HG03565 (cell line): ENCODE data around the gene ZG16.
"Not testable (repeated sequence)": the region's sequence is repeated elsewhere in the genome, so short reads cannot be mapped to it uniquely, and the experiment has no call there.

Experiments
- ATAC-seq: cut with Tn5 transposase; IDR thresholded peaks from one replicate; pipeline ENCODE4 v1.9.1; 2021; ENCODE audit warnings: mild to moderate bottlenecking, moderate library complexity; ENCODE audit not compliant: unreplicated experiment

ZG16 gene

DNA sequence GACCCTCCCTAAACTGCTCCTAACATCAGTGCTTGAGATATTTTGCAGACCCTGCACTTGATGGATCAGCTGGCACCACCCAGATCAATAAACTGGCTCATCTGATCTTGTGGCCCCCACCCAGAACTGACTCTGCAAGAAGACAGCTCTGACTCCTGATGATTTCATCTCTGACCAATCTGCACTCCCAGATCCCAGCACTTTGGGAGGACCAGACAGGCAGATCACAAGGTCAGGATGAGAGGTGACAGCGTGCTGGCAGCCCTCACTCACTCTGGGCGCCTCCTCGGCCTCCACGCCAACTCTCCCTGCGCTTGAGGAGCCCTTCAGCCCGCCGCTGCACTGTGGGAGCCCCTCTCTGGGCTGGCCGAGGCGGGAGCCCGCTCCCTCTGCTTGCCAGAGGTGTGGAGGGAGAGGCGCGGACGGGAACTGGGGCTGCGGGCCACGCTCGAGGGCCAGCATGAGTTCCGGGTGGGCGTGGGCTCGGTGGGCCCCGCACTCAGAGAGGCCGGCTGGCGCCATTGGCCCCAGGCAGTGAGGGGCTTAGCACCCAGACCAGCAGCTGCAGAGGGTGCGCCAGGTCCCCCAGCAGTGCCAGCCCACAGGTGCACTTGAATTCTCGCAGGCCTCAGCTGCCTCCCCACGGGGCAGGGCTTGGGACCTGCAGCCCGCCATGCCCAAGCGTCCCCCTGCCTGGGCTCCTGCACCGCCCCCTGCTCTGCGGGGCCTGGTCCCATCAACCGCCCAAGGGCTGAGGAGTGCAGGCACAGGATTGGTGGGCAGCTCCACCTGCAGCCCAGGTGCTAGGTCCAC, 29.9 kb upstream of the ZG16 start:
- ATAC-seq: no peak

- ATAC-seq: not testable (repeated sequence)
Measured at GRCh38 chr16:29748760-29749149, 29.3 kb upstream of the ZG16 start.

GRCh38 chr16:29753516-29753915, 24.5 kb upstream of the ZG16 start:
- ATAC-seq: no peak

DNA sequence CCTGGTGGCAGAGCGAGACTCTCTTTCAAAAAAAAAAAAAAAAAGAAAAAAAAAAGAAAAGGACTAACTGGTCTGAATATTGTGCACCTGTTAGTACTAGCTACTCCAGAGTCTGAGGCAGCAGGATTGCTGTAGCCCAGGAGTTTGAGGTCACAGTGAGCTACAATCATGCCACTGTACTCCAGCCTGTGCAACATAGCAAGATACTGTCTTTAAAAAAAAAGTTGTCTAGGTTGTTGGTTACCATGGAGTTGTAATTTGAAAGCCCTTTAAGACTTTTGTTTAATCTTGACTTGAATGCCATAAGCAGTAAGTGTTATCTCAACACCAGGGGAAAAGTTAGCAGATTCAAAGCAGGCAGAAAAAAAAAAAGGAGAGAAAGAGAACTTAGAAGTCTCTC, 21.4 kb upstream of the ZG16 start:
- no peak for ATAC-seq

- not testable (repeated sequence) for ATAC-seq
Measured at GRCh38 chr16:29757086-29757485, 21.0 kb upstream of the ZG16 start.

DNA sequence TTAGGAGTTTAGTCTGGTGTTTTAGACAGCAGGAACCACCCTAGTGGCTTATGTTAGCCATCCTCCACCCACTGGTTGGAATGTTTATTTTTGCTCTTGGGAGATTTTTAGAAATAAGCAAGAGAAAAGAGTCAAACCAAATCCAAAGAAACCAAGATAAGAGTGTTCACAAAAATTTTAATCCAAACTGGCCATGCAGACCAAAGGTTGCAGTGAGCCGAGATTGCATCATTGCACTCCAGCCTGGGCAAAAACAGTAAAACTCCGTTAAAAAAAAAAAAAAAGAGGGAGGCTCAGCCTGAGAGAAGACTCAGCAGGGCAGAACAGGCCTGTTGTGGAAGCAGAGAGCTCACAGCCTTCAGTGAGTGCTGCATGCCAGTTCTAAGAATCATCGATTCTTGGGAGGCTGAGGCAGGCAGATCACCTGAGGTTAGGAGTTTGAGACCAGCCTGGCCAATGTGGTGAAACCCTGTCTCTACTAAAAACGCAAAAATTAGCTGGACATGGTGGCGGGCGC, 20.0 kb upstream of the ZG16 start:
- ATAC-seq: no peak

GRCh38 chr16:29760567-29761279, 17.3 kb upstream of the ZG16 start:
- no peak for ATAC-seq

DNA sequence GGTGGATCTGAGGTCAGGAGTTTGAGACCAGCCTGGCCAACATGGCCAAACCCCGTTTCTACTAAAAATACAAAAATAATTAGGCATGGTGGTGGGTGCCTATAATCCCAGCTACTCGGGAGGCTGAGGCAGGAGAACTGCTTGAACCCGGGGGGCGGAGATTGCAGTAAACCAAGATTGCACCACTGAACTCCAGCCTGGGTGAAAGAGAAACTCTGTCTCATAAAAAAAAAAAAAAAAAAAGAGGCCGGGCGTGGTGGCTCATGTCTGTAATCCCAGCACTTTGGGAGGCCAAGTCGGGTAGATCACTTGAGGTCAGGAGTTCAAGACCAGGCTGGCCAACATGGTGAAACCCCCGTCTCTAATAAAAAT, 16.8 kb upstream of the ZG16 start:
- not testable (repeated sequence) for ATAC-seq

DNA sequence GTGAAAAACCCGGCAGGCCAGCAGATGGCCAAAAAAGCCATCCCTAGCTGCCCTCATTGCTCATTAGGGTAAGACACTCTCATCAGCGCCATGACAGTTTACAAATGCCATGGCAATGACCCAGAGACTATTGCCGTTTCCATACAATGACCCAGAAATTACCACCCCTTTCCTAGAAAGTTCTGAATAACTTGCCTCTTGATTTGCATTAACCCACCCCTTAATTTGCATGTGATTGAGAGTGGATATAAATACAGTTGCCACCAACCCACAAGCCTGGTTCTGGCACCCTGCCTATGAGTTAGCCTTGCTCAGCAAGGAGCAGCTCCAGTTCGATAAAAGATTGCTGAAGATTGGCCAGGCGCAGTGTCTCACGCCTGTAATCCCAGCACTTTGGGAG, 16.2 kb upstream of the ZG16 start:
- no peak for ATAC-seq

DNA sequence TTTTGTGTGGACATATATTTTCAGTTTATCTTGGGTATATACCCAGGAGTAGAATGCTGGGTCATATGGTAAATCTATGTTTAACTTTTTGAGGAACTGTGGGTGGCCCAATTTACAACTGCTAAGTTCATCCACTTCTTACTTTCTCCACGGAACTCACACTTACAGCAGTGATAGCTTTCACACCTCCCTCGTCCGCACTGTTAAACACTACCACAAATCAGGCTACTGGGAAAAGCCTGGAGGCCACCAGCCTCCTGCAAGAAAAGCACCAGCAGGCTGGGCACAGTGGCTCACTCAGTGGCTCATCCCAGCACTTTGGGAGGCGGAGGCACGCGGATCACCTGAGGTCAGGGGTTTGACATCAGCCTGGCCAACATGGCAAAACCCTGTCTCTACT, 14.7 kb upstream of the ZG16 start:
- no peak for ATAC-seq

- ATAC-seq: no peak
Measured at GRCh38 chr16:29765167-29766032, 12.7 kb upstream of the ZG16 start.

DNA sequence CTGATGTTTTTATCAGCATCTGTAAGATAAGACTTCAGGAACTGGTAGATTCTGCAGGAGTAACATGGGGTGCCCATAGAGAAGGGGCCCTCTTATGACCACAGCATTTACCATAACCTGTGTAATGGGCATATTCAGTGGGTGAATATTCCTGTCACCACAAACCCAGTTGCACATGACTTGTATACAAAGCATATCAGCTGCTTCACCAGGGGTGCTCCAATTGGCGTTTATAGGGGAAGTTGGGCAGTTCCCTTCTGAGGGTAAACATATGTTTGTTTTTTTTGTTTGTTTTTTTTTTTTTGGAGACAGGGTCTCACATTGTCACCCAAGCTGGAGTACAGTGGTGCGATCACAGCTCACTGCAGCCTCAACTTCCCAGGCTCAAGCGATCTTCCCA, 11.5 kb upstream of the ZG16 start:
- ATAC-seq: no peak

- ATAC-seq: no peak
Measured at GRCh38 chr16:29767062-29767461, 11.0 kb upstream of the ZG16 start.

- ATAC-seq: no peak
Measured at GRCh38 chr16:29769507-29769906, 8.5 kb upstream of the ZG16 start.

DNA sequence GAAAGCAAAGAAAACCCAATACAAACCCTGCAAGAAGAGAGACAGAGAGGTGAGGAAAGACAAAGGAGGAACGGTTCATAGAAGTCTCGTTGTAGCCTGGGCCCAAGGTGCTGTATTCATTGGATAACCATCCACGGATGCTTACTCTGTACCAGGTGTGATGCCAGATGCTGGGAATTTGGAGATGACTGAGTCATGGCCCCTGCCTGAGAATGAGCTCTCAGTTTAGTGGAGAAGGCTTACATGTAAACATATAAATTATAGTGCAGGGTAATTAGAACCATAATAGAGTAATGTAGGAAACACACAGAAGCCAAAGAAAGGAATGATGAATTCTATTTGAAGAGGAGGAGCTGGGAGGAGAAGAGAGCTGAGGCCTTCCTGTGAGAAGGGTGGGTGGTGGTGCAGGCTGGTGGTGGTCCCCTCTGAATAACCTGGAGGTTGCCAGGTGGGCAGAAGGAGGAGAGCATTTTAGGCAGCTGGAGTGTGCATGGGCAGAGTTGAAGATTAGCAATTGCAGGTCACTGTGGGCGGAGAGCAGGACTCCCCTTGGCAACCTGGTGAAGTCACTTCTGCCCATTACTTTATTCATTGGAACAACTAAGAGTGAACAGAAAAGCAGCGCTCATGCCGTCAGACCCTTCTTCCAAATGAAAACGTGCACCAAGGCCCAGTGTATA, 7.7 kb upstream of the ZG16 start:
- no peak for ATAC-seq

GRCh38 chr16:29772330-29772729, 5.7 kb upstream of the ZG16 start:
- ATAC-seq: not testable (repeated sequence)

GRCh38 chr16:29774730-29775129, 3.3 kb upstream of the ZG16 start:
- ATAC-seq: no peak

GRCh38 chr16:29775742-29776408, 2.2 kb upstream of the ZG16 start:
- no peak for ATAC-seq

DNA sequence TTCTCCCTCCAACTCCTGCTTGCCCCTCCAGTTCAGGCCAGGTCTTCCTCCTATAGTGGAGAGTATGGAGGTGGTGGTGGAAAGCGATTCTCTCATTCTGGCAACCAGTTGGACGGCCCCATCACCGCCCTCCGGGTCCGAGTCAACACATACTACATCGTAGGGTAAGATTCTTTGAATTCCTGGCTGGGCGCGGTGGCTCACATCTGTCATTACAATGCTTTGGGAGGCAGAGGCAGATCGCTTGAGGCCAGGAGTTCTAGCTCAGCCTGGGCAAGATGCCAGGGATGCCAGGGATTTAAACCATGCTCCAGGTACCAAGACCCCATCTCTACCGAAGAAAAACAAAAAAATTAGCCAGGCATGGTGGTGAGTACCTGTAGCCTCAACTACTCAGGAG, 1.4 kb downstream of the ZG16 start:
- ATAC-seq: no peak
